ENCODE results near the gene ZNF692. TPM values are rescaled to one million over a fixed set of nuclear protein-coding genes. Genes with fewer than 3 reads are reported as not detected.

The ZNF692 gene
- total and polyA plus RNA-seq, 2 of the 13 experiments (the other 11 are each of a cell fraction or from before 2014, with no cell fraction given): 27.3 to 45.8 TPM

DNA sequence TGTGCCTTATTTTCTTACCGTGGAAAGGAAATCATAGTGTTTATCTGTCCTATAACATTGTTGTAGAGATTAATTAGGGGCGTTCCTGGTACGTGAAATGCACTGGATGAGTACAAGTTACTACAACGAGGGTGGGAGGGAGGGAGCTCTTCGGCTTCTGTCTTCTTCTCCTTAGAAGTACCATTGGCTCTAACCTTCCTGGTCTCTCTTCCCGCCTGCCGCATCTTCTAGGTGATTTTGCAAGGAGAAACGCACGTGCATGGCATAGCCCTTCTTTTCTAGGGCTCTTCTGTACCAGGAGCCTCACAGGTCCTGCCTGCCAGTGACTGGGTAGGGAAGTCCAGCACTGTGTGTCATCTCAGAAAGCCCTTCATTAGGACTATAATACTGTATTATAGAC lies 50.0 kb downstream of the ZNF692 start (continued):
- TF ChIP-seq ZMYM2 (CRISPR knock-in tag; IDR thresholded peaks at IDR 0.05) (no peak), ATF7 (IDR thresholded peaks at IDR 0.05) (no peak), ATF7 (CRISPR knock-in tag; IDR thresholded peaks at IDR 0.05) (no peak), HDAC6 (IDR thresholded peaks at IDR 0.05; ENCODE audit: low read depth, low read length) (no peak)
- TF ChIP-seq, protein P1, sequence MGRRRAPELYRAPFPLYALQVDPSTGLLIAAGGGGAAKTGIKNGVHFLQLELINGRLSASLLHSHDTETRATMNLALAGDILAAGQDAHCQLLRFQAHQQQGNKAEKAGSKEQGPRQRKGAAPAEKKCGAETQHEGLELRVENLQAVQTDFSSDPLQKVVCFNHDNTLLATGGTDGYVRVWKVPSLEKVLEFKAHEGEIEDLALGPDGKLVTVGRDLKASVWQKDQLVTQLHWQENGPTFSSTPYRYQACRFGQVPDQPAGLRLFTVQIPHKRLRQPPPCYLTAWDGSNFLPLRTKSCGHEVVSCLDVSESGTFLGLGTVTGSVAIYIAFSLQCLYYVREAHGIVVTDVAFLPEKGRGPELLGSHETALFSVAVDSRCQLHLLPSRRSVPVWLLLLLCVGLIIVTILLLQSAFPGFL (CRISPR knock-in tag; IDR thresholded peaks at IDR 0.05): no peak

DNA sequence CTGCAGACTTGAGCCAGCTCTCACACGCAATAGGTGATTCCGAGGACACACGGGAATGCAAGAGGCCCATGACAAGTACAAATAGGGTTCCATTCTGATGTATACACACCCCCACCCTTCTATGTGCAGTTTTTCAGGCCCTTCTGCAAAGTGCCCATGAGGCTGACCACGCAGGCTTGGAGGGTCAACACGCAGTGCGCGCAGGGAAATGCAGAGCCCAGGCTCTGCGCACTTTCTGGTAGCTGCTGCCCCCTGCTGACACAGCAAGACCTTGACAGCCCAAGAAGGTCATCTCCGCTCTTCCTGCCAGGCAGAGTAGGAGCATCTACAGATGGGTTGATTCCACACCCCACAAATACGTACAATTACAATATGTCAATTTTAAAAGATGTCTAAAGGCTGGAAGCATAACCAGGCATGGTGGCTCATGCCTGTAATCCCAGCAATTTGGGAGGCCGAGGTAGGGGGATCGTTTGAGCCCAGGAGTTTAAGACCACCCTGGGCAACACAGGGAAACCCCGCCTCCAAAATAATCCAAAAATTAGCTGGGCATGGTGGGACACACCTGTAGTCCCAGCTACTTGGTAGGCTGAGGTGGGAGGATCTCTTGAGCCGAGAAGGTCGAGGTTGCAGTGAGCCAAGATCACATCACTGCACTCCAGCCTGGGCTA lies 51.7 kb downstream of the ZNF692 start:
- WGBS (ENCODE audit: low lambda C conversion rate): 48% methylated on average over 11 of the region's 15 CpGs
- Histone ChIP-seq H3K4me2 (ENCODE audit: low read depth, low read length) (peak overlapping the region; percentile 7; the same call in 1 of the 2 replicates), H3K27ac (ENCODE audit: extremely low read length, insufficient read depth, low read length) (no peak overlapping the region), H3K27me3 (ENCODE audit: control insufficient read depth in 1 of 2, insufficient read depth in 2 of 2, low read length in 2 of 2) (no peaks in the 10 kb centered on the region; a peak in 1 of 5 replicates), H3K9ac (ENCODE audit: insufficient read depth, low read depth, low read length) (no peak overlapping the region), H3K36me3 (replicated peaks in 1 of 2; ENCODE audit: control insufficient read depth in 1 of 2, insufficient read depth in 2 of 2, low read length in 2 of 2) (0 out of 5 replicates have a peak, but pooled peaks cover 0 to 7% of the 10 kb centered on the region in 2 experiments), H3K4me1 (ENCODE audit: insufficient read depth, low read length) (peaks cover 28% of the 10 kb centered on the region), H3K9me3 (ENCODE audit: low read length) (no peaks in the 10 kb centered on the region), H4K20me1 (ENCODE audit: insufficient read depth, low read length) (no peaks in the 10 kb centered on the region), H2AFZ (ENCODE audit: low read length) (no peak overlapping the region), H3K79me2 (ENCODE audit: insufficient read depth, low read length) (no peaks in the 10 kb centered on the region), H3K4me3 (replicated peaks in 1 of 3; ENCODE audit: insufficient read depth in 1 of 3, low read depth in 2 of 3, low read length in 3 of 3) (no peak overlapping the region)
- no TSS peak for BruUV-seq (replicated peaks)
- peak; percentile 76 for FAIRE-seq
- ChIA-PET POLR2A (no interaction called here), CTCF (ENCODE audit: low intra/inter-chr PET ratio, low total read pairs) (interaction anchor here (0.8 to 4.1 kb wide), 5 partner anchors 104 to 403 kb away, joined by 3 to 40 read pairs (median 23); no protein-coding TSS in a partner anchor)
- peak; percentile 50 for DNase-seq (ENCODE audit: low spot score)
- in situ Hi-C loops (cut with HindIII; ENCODE audit: extremely low pct_ligation_motif_present, low pct_unique_long_range_greater_than_20kb): no loop called here
- intact Hi-C loops (cut with micrococcal nuclease; ENCODE audit: unreplicated experiment): loop anchor here (1.0 to 5.0 kb wide), 4 partner anchors 55 to 185 kb away; no protein-coding TSS in a partner anchor
- ATAC-seq: peak; percentile 89
- TF ChIP-seq FOXA1 (IDR thresholded peaks at IDR 0.05) (no peak), FOXA1 (CRISPR knock-in tag; IDR thresholded peaks at IDR 0.05) (peak; percentile 33; the same call in 1 of the 2 replicates), TBL1XR1 (IDR thresholded peaks at IDR 0.05; ENCODE audit: borderline replicate concordance, low read length, partially characterized antibody) (no peak), ZBTB8A (CRISPR knock-in tag; IDR thresholded peaks at IDR 0.05; ENCODE audit: borderline replicate concordance, low read depth) (no peak), ZNF256 (CRISPR knock-in tag; conservative IDR thresholded peaks at IDR 0.05) (0 out of 2 replicates have a peak, but pooled peaks have one; percentile 42), ZNF839 (CRISPR knock-in tag; IDR thresholded peaks at IDR 0.05; ENCODE audit: borderline replicate concordance) (no peak), NFE2L1 (CRISPR knock-in tag; IDR thresholded peaks at IDR 0.05; ENCODE audit: borderline replicate concordance) (no peak), ZBTB7B (CRISPR knock-in tag; IDR thresholded peaks at IDR 0.05) (0 out of 2 replicates have a peak, but pooled peaks have one; percentile 25), EHMT2 (IDR thresholded peaks at IDR 0.05; ENCODE audit: borderline replicate concordance, low read depth, low read length) (no peak), CAMTA2 (CRISPR knock-in tag; IDR thresholded peaks at IDR 0.05; ENCODE audit: borderline replicate concordance) (no peak), XRCC5 (optimal IDR thresholded peaks at IDR 0.05; ENCODE audit: low read length) (peak; percentile 35), SALL1 (CRISPR knock-in tag; IDR thresholded peaks at IDR 0.05) (peak; percentile 56; the same call in 1 of the 2 replicates), THAP11 (CRISPR knock-in tag; IDR thresholded peaks at IDR 0.05) (0 out of 2 replicates have a peak, but pooled peaks have one; percentile 30)

Data from HepG2 (cell line).